Activated CD8-positive, alpha-beta T cell treated with anti-CD3 and anti-CD28 coated beads for 36 hours (primary cell): Measurements from ENCODE around the gene MPL. TPM values are rescaled to one million over a fixed set of nuclear protein-coding genes. Genes with fewer than 3 reads are reported as not detected.

Experiments used
- ATAC-seq: fragments of 200-7000 bp; cut with Tn5 transposase; one replicate; pipeline ENCODE4 v1.10.0; 2021; ENCODE audit warnings: mild to moderate bottlenecking, moderate library complexity
- CTCF ChIA-PET: fragments of 350-600 bp; sonication (Branson Sonifier 250); formaldehyde crosslinking; loops from one replicate; lab custom pipeline; 2021; ENCODE audit warnings: antibody characterized with exemption; lab: Charles Lee
- POLR2A ChIA-PET: fragments of 350-600 bp; sonication (Branson Sonifier 250); formaldehyde crosslinking; loops from one replicate; lab custom pipeline; 2021; ENCODE audit warnings: antibody characterized with exemption; lab: Charles Lee
- DNase-seq: peaks from one replicate; pipeline ENCODE4 v3.0.0-alpha.2; 2020
- H3K27ac Mint-ChIP-seq: one replicate; pipeline ENCODE4 v1.8.0; 2021; ENCODE audit warnings: mild to moderate bottlenecking, mixed read lengths
- H3K27me3 Mint-ChIP-seq: one replicate; pipeline ENCODE4 v1.8.0; 2021; ENCODE audit warnings: mixed read lengths
- H3K36me3 Mint-ChIP-seq: one replicate; pipeline ENCODE4 v1.8.0; 2021; ENCODE audit warnings: low read depth, mixed read lengths
- H3K4me1 Mint-ChIP-seq: one replicate; pipeline ENCODE4 v1.8.0; 2021; ENCODE audit warnings: low read depth, mixed read lengths
- H3K4me3 Mint-ChIP-seq: one replicate; pipeline ENCODE4 v1.8.0; 2021; ENCODE audit warnings: mild to moderate bottlenecking, moderate library complexity, mixed read lengths
- H3K9me3 Mint-ChIP-seq: one replicate; pipeline ENCODE4 v1.8.0; 2021; ENCODE audit warnings: mixed read lengths
- CTCF ChIP-seq: fragments of 200-600 bp; IDR thresholded peaks from one replicate; pipeline ENCODE4 v1.8.0; 2022; ENCODE audit warnings: antibody characterized with exemption, mild to moderate bottlenecking
- intact Hi-C: fragments of 100-400 bp; cut with micrococcal nuclease; formaldehyde crosslinking; loops from one replicate; pipeline ENCODE4 v1.10.0; 2022
- total RNA-seq, 2 experiments: library from RNA; stranded (reverse); gene quantifications; one replicate each; pipeline ENCODE4 v1.2.3, GENCODE V29; 2021

Gene MPL
- total RNA-seq, 2 experiments from 2014 or later = not detected

GRCh38 chr1:43363283-43363934 is 25.8 kb downstream of the MPL start:
- no peak overlapping the region for H3K4me3 Mint-ChIP-seq

DNA sequence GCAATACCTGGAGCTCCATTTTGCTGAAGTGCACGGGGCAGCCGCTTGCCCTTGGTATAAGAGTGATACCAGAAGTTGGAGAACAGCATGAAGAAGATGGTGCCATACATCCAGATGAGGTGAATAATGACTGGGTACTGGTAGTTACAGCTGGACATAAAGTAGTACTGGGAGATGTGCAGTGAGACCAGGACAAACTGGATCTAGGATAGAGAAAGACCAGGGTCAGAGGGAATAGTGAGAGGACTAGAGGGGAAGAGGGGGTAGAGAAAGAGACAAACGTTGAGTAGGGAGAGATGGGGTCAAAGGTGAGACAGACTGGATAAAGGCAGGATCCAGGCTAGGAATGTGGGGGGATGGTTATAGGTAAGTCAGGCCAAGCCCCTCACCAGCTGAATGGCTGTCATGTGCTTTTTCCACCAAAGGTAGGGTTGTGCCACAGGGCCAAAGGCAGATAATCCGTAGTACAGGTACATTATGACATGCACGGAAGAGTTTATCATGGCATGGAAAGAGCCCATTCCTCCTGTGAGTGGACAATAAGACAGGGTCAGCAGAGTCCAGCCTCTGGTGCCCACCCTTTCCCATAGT is 26.4 kb downstream of the MPL start:
- peak overlapping the region; percentile 4 for H3K27ac Mint-ChIP-seq

More at GRCh38 chr1:43363283-43363934, 25.8 kb downstream of the MPL start:
- Mint-ChIP-seq H3K27ac (peak overlapping the region; percentile 78), H3K4me1 (peaks cover 45% of the 10 kb centered on the region), H3K36me3 (peaks cover 70% of the 10 kb centered on the region), H3K9me3 (no peaks in the 10 kb centered on the region), H3K27me3 (no peaks in the 10 kb centered on the region)
- POLR2A ChIA-PET = interaction anchor here (1.0 kb wide), 1 partner anchor 21 kb away, joined by 4 read pairs; no protein-coding TSS in a partner anchor
- DNase-seq (peak; percentile 45), ATAC-seq (no peak)
- CTCF ChIA-PET = no interaction called here
- intact Hi-C loops = no loop called here
- no peak for TF ChIP-seq CTCF

DNA sequence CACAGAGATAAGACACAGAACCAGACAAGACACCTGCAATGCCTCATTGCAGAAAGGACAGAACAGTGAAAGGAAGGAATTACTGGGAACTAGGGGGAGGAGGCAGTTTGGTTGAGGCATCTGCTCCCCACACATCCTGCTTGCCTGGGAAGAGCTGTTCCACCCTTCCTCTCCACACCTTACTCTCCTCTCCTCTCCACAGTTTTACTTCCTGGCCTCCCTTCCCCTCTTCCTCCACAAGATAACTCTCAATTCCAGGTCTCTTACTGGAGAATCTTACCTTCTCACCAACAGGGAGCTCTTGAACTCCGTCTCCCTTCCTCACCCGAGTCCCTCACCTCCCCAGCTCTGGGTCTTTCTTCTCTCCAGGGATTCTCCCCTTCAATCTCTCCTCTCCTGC is 28.1 kb downstream of the MPL start:
- H3K4me3 Mint-ChIP-seq = peak overlapping the region; percentile 95
- intact Hi-C loops = no loop called here
- peaks cover 60% of the 10 kb centered on the region for H3K36me3 Mint-ChIP-seq
- ChIA-PET POLR2A (interaction anchor here (1.7 to 3.7 kb wide), 2 partner anchors 23 to 137 kb away, joined by 3 to 29 read pairs; partner anchors contain the start of genes MED8 and SZT2), CTCF (no interaction called here)
- no peak for ATAC-seq
- peaks cover 41% of the 10 kb centered on the region for H3K4me1 Mint-ChIP-seq
- H3K27me3 Mint-ChIP-seq = no peaks in the 10 kb centered on the region
- H3K9me3 Mint-ChIP-seq = no peaks in the 10 kb centered on the region
- H3K27ac Mint-ChIP-seq = peak overlapping the region; percentile 89
- DNase-seq = no peak
- no peak for TF ChIP-seq CTCF

More for the DNA sequence above, 26.4 kb downstream of the MPL start:
- Mint-ChIP-seq H3K36me3 (peaks cover 73% of the 10 kb centered on the region), H3K4me3 (no peak overlapping the region), H3K27me3 (no peaks in the 10 kb centered on the region), H3K4me1 (peaks cover 47% of the 10 kb centered on the region), H3K9me3 (no peaks in the 10 kb centered on the region)
- POLR2A ChIA-PET = interaction anchor here (0.6 to 1.0 kb wide), 3 partner anchors 21 to 360 kb away, joined by 3 to 4 read pairs (median 3); no protein-coding TSS in a partner anchor
- TF ChIP-seq CTCF = no peak
- no peak for ATAC-seq
- intact Hi-C loops = no loop called here
- CTCF ChIA-PET = no interaction called here
- DNase-seq = no peak

DNA sequence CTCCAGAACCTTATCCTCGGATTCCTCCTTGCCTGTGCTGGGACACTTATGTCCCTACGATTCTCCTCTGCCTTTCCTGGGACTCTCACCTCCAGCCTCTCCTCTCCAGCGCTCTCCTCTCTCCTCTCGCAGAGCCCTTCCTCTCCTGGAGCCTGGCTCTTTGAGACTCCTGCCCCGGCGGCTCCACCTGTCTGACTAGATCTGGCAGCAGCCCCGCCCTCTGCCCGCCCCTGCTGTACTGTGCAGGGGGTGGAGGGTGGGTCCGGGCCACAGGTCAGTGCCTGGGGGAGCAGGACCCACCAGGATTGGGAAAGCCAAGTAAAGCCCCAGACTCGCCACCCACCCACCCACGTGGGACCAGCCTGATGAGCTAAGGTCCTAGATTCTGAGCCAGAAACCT is 28.6 kb downstream of the MPL start:
- intact Hi-C loops = no loop called here
- Mint-ChIP-seq H3K36me3 (peaks cover 55% of the 10 kb centered on the region), H3K9me3 (no peaks in the 10 kb centered on the region), H3K27me3 (no peaks in the 10 kb centered on the region), H3K4me3 (peak overlapping the region; percentile 95), H3K27ac (peak overlapping the region; percentile 89), H3K4me1 (peaks cover 41% of the 10 kb centered on the region)
- CTCF ChIA-PET = no interaction called here
- peak; percentile 28 for DNase-seq
- POLR2A ChIA-PET = interaction anchor here (1.3 to 3.7 kb wide), 3 partner anchors 13 to 137 kb away, joined by 3 to 29 read pairs (median 4); partner anchors contain the start of genes MED8 and SZT2
- TF ChIP-seq CTCF = no peak
- no peak for ATAC-seq

DNA sequence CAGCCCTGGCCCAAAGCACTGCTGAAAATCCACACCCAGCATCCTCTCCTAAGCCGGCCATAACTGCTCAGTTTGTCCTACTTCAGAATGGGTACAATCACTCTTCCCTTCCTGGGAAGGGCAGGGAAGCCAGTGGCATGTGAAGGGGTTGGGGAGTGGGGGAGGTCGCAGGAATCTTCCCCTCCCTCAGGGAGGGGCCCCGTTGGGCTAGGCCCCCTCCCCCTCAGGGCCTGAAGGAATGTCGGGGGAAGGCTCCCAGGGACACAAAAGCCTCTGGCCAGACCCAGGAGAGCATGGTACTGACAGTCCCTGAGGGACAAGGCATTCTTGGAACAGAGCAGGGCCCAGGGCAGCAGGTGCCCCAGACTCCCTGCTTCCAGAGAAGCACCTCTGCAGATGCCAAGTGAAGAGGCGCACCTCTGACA is 29.0 kb downstream of the MPL start:
- peaks cover 36% of the 10 kb centered on the region for H3K4me1 Mint-ChIP-seq
- no peaks in the 10 kb centered on the region for H3K27me3 Mint-ChIP-seq
- H3K36me3 Mint-ChIP-seq = peaks cover 51% of the 10 kb centered on the region
- peak overlapping the region; percentile 89 for H3K27ac Mint-ChIP-seq
- no peak for TF ChIP-seq CTCF
- intact Hi-C loops = no loop called here
- peak overlapping the region; percentile 95 for H3K4me3 Mint-ChIP-seq
- ChIA-PET CTCF (no interaction called here), POLR2A (interaction anchor here (0.7 to 3.7 kb wide), 6 partner anchors 8 to 578 kb away, joined by 3 to 29 read pairs (median 6); partner anchors contain the start of genes CDC20, MED8 and SZT2)
- DNase-seq (no peak), ATAC-seq (no peak)
- H3K9me3 Mint-ChIP-seq = no peaks in the 10 kb centered on the region
